HCT116 (cell line): ENCODE measurements around the gene HSD17B12. TPM values are rescaled to one million over a fixed set of nuclear protein-coding genes. Genes with fewer than 3 reads are reported as not detected.

Experiments
- ATAC-seq: fragments of 200-7000 bp; cut with Tn5 transposase; 2 replicates; pipeline ENCODE4 v1.9.1; 2020; ENCODE audit warnings: mild to moderate bottlenecking, moderate library complexity
- BruUV-seq: library from RNA; stranded (reverse); fragments of 400-500 nt; replicated peaks from 2 replicates; lab custom pipeline; 2021; lab: Mats Ljungman, UMichigan
- CTCF ChIA-PET: fragments of 300-600 bp; sonication (Branson Sonifier 250); formaldehyde crosslinking; loops from one replicate; lab custom pipeline; 2021; ENCODE audit warnings: antibody characterized with exemption; lab: Charles Lee
- POLR2A ChIA-PET: fragments of 300-600, 350-600 bp; sonication (Branson Sonifier 250); formaldehyde crosslinking; loops from one replicate; lab custom pipeline; 2021; ENCODE audit warnings: antibody characterized with exemption; lab: Charles Lee
- RAD21 ChIA-PET, 2 experiments: fragments of 300-600 bp; sonication (Branson Sonifier 250); formaldehyde crosslinking; loops; one replicate each; lab custom pipeline; 2023; ENCODE audit warnings: low total read pairs in 2 of 2; ENCODE audit not compliant: uncharacterized antibody in 2 of 2, unreplicated experiment in 2 of 2, low non-redundant PET in 1 of 2; lab: Charles Lee
- DNase-seq: peaks from one replicate; pipeline ENCODE4 v3.0.0-alpha.2; 2010; ENCODE audit warnings: low read depth, low spot score
- H2AFZ ChIP-seq: fragments of 200-600 bp; shearing (Covaris generic), sonication (generic); 2 replicates; pipeline ENCODE4 v1.6.1; 2017; ENCODE audit warnings: low read depth, mixed run types, mixed read lengths, antibody characterized with exemption, low read length; ENCODE audit not compliant: poor library complexity, severe bottlenecking
- H3K27ac ChIP-seq: 2 replicates; pipeline ENCODE4 v1.5.1; 2012; ENCODE audit warnings: low read depth, low read length
- H3K27me3 ChIP-seq: fragments of 200-600 bp; sonication (generic); 2 replicates; pipeline ENCODE4 v1.6.1; 2016; ENCODE audit warnings: mixed run types, low read length, mixed read lengths; ENCODE audit not compliant: insufficient read depth
- H3K36me3 ChIP-seq, 2 experiments: fragments of 200-500 bp in 1 of 2; fragments of 200-600 bp in 1 of 2; sonication (Bioruptor generic) in 1 of 2; sonication (generic) in 1 of 2; 2 replicates each; pipeline versions ENCODE4 v1.5.1 to v1.6.1; 2014 to 2016; ENCODE audit warnings: low read length in 2 of 2, inconsistent platforms in 1 of 2, mixed read lengths in 1 of 2, mixed run types in 1 of 2; ENCODE audit not compliant: insufficient read depth in 2 of 2, control insufficient read depth in 1 of 2
- H3K4me1 ChIP-seq, 2 experiments: fragments of 200-600 bp in 1 of 2; sonication (generic) in 1 of 2; 2 replicates each; pipeline versions ENCODE4 v1.5.1 to v1.6.1; 2012 to 2017; ENCODE audit warnings: low read length in 2 of 2, inconsistent platforms in 1 of 2, mild to moderate bottlenecking in 1 of 2, mixed read lengths in 1 of 2, mixed run types in 1 of 2, moderate library complexity in 1 of 2; ENCODE audit not compliant: insufficient read depth in 2 of 2, control insufficient read depth in 1 of 2
- H3K4me2 ChIP-seq: fragments of 200-600 bp; sonication (generic); 2 replicates; pipeline ENCODE4 v1.6.1; 2017; ENCODE audit warnings: mixed run types, low read length, mixed read lengths
- H3K4me3 ChIP-seq, 2 experiments: fragments of 200-600 bp in 1 of 2; sonication (generic) in 1 of 2; replicated peaks in 1 of 2; 2 replicates each; pipeline ENCODE4 v1.5.1; 2011 to 2016; ENCODE audit warnings: low read length in 2 of 2, control low read depth in 1 of 2, low read depth in 1 of 2, mild to moderate bottlenecking in 1 of 2, mixed read lengths in 1 of 2, mixed run types in 1 of 2
- H3K79me2 ChIP-seq: fragments of 200-600 bp; sonication (generic); 2 replicates; pipeline ENCODE4 v1.6.1; 2017; ENCODE audit warnings: mild to moderate bottlenecking, mixed run types, low read length, moderate library complexity, mixed read lengths; ENCODE audit not compliant: insufficient read depth
- H3K9ac ChIP-seq: fragments of 200-600 bp; sonication (generic); 2 replicates; pipeline ENCODE4 v1.6.1; 2016; ENCODE audit warnings: low read length, mixed read lengths
- H3K9me2 ChIP-seq: fragments of 200-600 bp; sonication (generic), shearing (Covaris generic); 2 replicates; pipeline ENCODE4 v1.6.1; 2017; ENCODE audit warnings: mixed run types, mild to moderate bottlenecking, moderate library complexity; ENCODE audit not compliant: insufficient read depth
- H3K9me3 ChIP-seq, 2 experiments: fragments of 200-500 bp in 1 of 2; fragments of 200-600 bp in 1 of 2; sonication (Bioruptor generic) in 1 of 2; sonication (generic) in 1 of 2; 2 replicates each; pipeline ENCODE4 v1.6.1; 2014 to 2017; ENCODE audit warnings: low read length in 2 of 2, mixed read lengths in 2 of 2, inconsistent platforms in 1 of 2, low read depth in 1 of 2, mild to moderate bottlenecking in 1 of 2, mixed run types in 1 of 2, moderate library complexity in 1 of 2; ENCODE audit not compliant: control insufficient read depth in 1 of 2, insufficient read depth in 1 of 2
- H4K20me1 ChIP-seq: fragments of 200-600 bp; sonication (generic), shearing (Covaris generic); 2 replicates; pipeline ENCODE4 v1.6.1; 2017; ENCODE audit warnings: mixed run types, mild to moderate bottlenecking, moderate library complexity; ENCODE audit not compliant: insufficient read depth
- EZH2 ChIP-seq: fragments of 200-600 bp; sonication (generic); IDR thresholded peaks from 2 replicates; pipeline ENCODE4 v1.6.1; 2017; ENCODE audit warnings: antibody characterized with exemption, mixed run types
- POLR2AphosphoS5 ChIP-seq: IDR thresholded peaks from 2 replicates; pipeline ENCODE4 v1.6.1; 2011; ENCODE audit warnings: mild to moderate bottlenecking, low read depth, low read length, moderate library complexity
- RAD21 ChIP-seq: IDR thresholded peaks from 2 replicates; pipeline ENCODE4 v1.6.1; 2012; ENCODE audit warnings: low read depth, mild to moderate bottlenecking
- TCF7L2 ChIP-seq: IDR thresholded peaks from 2 replicates; pipeline ENCODE4 v1.7.0; 2011; ENCODE audit warnings: borderline replicate concordance, inconsistent platforms; ENCODE audit not compliant: insufficient read depth, insufficient read length; ENCODE audit errors: extremely low read depth
- YY1 ChIP-seq: IDR thresholded peaks from 2 replicates; pipeline ENCODE4 v1.6.1; 2011; ENCODE audit warnings: low read length, low read depth, moderate library complexity, mild to moderate bottlenecking; ENCODE audit not compliant: insufficient replicate concordance; ENCODE audit errors: extremely low read depth
- ZNF274 ChIP-seq: fragments of 200-500 bp; sonication (Bioruptor generic); IDR thresholded peaks from 2 replicates; pipeline ENCODE4 v1.6.1; 2014; ENCODE audit warnings: mild to moderate bottlenecking, low read depth, low read length, inconsistent platforms
- intact Hi-C: fragments of 100-400 bp; cut with micrococcal nuclease; formaldehyde crosslinking; loops from 2 replicates; pipeline ENCODE4 v1.10.0; 2022
- total RNA-seq: library from RNA; stranded (reverse); gene quantifications from one replicate; pipeline ENCODE4 v1.2.1, GENCODE V29; 2021; ENCODE audit not compliant: unreplicated experiment
- TF ChIP-seq, protein P1 (sequence below): IDR thresholded peaks from 2 replicates; pipeline ENCODE4 v1.6.1; 2012
- TF ChIP-seq, protein P2 (sequence below): IDR thresholded peaks from 2 replicates; pipeline ENCODE4 v1.6.1; 2011; ENCODE audit warnings: mild to moderate bottlenecking, low read length, moderate library complexity; ENCODE audit not compliant: insufficient replicate concordance; ENCODE audit errors: extremely low read depth
- TF ChIP-seq, protein P3 (sequence below), 3 experiments: fragments of 200-600 bp in 1 of 3; sonication (generic) in 1 of 3; IDR thresholded peaks in 2 of 3; conservative IDR thresholded peaks in 1 of 3; 2 replicates each; pipeline ENCODE4 v1.5.1; 2012 to 2017; ENCODE audit warnings: low read depth in 2 of 3, low read length in 2 of 3, antibody characterized with exemption in 1 of 3, borderline replicate concordance in 1 of 3, control low read depth in 1 of 3, mild to moderate bottlenecking in 1 of 3, mixed read lengths in 1 of 3, mixed run types in 1 of 3, moderate library complexity in 1 of 3; ENCODE audit not compliant: insufficient read depth in 1 of 3

Gene HSD17B12
- total RNA-seq, 1 experiment from 2014 or later: 83.7 TPM

DNA sequence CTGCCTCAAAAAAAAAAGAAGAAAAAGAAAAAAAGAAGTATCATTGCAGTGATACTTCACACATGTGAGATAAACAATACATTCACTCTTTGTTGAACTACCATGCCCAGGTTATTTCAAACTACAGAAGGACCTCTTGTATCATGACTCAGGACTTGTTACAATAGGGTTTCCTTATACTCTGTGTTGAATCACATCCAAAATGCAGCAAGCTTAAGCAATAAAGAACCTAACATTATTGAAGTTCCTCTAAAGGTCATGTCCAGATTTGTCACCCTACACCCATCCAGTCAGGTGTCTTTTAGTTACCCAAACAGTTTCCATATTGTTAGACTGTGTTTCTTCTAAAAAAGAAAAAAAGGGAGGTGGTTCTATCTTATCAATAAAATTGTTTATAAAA lies 173.2 kb downstream of the HSD17B12 start:
- no TSS peak for BruUV-seq

More for the DNA sequence above, 173.2 kb downstream of the HSD17B12 start:
- intact Hi-C loops: loop anchor here (5.0 kb wide), 1 partner anchor 281 kb away; no protein-coding TSS in a partner anchor
- H3K4me2 ChIP-seq: no peak overlapping the region
- no peak overlapping the region for H2AFZ ChIP-seq
- no peak for DNase-seq
- no peaks in the 10 kb centered on the region for H3K9me2 ChIP-seq
- ChIA-PET RAD21 (no interaction called here), POLR2A (no interaction called here), CTCF (interaction anchor here (1.0 to 1.4 kb wide), 2 partner anchors 23 to 28 kb away, joined by 3 to 4 read pairs; no protein-coding TSS in a partner anchor)
- ATAC-seq: no peak
- no peaks in the 10 kb centered on the region for H3K4me1 ChIP-seq
- peaks cover 3 to 9% of the 10 kb centered on the region in 2 experiments; a peak in 3 of 4 replicates for H3K36me3 ChIP-seq
- H3K4me3 ChIP-seq: no peak overlapping the region
- no peaks in the 10 kb centered on the region for H3K27me3 ChIP-seq
- H3K9me3 ChIP-seq: no peaks in the 10 kb centered on the region
- H3K79me2 ChIP-seq: no peaks in the 10 kb centered on the region
- H3K9ac ChIP-seq: no peak overlapping the region
- no peaks in the 10 kb centered on the region for H4K20me1 ChIP-seq
- TF ChIP-seq EZH2 (no peak), ZNF274 (no peak), YY1 (no peak), POLR2AphosphoS5 (no peak), RAD21 (no peak), TCF7L2 (no peak)
- TF ChIP-seq, protein P1, sequence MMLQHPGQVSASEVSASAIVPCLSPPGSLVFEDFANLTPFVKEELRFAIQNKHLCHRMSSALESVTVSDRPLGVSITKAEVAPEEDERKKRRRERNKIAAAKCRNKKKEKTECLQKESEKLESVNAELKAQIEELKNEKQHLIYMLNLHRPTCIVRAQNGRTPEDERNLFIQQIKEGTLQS: no peak
- TF ChIP-seq, protein P2, sequence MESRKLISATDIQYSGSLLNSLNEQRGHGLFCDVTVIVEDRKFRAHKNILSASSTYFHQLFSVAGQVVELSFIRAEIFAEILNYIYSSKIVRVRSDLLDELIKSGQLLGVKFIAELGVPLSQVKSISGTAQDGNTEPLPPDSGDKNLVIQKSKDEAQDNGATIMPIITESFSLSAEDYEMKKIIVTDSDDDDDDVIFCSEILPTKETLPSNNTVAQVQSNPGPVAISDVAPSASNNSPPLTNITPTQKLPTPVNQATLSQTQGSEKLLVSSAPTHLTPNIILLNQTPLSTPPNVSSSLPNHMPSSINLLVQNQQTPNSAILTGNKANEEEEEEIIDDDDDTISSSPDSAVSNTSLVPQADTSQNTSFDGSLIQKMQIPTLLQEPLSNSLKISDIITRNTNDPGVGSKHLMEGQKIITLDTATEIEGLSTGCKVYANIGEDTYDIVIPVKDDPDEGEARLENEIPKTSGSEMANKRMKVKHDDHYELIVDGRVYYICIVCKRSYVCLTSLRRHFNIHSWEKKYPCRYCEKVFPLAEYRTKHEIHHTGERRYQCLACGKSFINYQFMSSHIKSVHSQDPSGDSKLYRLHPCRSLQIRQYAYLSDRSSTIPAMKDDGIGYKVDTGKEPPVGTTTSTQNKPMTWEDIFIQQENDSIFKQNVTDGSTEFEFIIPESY: no peak
- TF ChIP-seq, protein P3, sequence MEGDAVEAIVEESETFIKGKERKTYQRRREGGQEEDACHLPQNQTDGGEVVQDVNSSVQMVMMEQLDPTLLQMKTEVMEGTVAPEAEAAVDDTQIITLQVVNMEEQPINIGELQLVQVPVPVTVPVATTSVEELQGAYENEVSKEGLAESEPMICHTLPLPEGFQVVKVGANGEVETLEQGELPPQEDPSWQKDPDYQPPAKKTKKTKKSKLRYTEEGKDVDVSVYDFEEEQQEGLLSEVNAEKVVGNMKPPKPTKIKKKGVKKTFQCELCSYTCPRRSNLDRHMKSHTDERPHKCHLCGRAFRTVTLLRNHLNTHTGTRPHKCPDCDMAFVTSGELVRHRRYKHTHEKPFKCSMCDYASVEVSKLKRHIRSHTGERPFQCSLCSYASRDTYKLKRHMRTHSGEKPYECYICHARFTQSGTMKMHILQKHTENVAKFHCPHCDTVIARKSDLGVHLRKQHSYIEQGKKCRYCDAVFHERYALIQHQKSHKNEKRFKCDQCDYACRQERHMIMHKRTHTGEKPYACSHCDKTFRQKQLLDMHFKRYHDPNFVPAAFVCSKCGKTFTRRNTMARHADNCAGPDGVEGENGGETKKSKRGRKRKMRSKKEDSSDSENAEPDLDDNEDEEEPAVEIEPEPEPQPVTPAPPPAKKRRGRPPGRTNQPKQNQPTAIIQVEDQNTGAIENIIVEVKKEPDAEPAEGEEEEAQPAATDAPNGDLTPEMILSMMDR (IDR thresholded peaks at IDR 0.05 in 2 of 3, conservative IDR thresholded peaks at IDR 0.05 in 1 of 3; ENCODE audit: borderline replicate concordance in 1 of 3, insufficient read depth in 1 of 3, low read depth in 2 of 3, low read length in 2 of 3): no peak
- H3K27ac ChIP-seq: no peak overlapping the region
